ENCODE data around the gene RAD51D. TPM values are rescaled to one million over a fixed set of nuclear protein-coding genes. Genes with fewer than 3 reads are reported as not detected.
A peak's percentile ranks its signal among the peaks of the same experiment; 100 is the strongest.
"Not testable (repeated sequence)": the region's sequence is repeated elsewhere in the genome, so short reads cannot be mapped to it uniquely, and the experiment has no call there.

Gene RAD51D
- polyA plus RNA-seq, 5 donors, result 13.6 to 17.0 (median 16.6) TPM

DNA sequence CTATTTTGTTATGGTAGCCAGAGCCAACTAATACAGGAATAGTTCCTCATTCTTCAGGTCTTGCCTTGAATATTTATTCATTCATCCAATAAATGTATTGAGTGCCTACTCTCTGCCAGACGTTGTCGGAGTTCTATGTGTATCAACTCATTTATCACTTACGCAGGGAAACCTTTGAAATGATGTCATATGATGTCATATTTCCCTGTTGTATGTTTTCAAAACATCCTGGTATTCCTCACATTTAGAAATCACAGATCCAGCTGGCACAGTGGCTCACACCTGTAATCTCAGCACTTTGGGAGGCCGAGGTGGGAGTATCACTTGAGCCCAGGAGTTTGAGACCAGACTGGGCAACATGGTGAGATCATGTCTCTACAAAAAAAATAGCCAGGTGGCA is 25.2 kb upstream of the RAD51D start:
- DNase-seq, result no peak

DNA sequence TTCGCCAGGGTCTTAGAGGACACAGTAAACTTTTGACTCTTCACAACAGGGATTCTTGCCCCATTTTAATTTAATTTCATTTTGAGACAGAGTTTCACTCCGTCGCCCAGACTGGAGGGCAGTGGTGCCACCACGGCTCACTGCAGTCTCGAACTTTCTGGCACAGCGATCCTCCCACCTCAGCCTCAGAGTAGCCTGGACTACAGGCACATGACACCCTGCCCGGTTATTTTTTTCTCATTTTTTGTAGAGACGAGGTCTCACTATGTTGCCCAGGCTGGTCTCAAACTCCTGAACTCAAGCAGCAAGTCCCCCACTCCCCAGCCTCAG is 22.8 kb upstream of the RAD51D start:
- no peak for DNase-seq

DNA sequence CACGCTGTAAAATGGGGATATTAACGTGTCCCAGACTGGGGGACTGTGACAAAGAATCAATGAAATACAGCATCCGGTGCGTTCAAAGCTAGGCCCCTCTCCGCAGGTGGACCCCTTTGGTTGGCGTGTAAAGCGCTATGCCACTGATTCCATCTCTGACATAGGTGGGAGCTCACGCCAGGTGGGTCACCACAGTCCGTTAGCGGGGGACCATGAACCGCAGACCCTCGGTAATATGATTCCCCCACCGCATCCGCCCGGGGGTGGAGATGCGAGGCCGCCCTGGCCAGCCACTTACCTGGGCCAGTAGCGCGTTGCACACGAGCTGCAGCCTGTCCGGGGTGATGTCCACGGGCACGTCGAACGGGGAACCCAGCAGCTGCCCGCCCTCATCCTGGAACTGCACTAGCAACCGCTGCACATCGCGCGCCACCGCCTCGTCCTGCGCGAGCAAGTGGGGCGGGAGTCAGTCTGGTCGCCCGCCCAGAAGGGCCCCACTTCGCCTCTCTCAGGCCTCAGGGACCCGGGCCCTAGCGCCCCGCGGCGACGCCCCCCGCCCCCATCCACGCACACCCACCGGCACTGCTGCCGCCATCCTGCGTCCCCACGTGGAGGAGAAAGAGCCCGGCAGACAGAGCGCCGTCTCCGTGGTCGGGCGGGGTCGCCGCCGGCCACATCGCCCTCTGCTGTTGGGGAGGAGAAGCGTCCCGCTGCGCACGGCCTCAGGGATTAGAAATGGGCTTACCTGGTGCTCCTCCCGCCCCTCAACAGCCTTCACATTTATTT is 22.2 kb upstream of the RAD51D start, which contains the start of gene NLE1:
Gene NLE1, minus strand, starts transcription at position 623 of the 786 bp plus-strand sequence. Its CDS starts 28 bp downstream, at position 595.
- DNase-seq, result peak; percentile 72 to 73

GRCh38 chr17:35138218-35138617 is 18.6 kb upstream of the RAD51D start:
- DNase-seq, result no peak

DNA sequence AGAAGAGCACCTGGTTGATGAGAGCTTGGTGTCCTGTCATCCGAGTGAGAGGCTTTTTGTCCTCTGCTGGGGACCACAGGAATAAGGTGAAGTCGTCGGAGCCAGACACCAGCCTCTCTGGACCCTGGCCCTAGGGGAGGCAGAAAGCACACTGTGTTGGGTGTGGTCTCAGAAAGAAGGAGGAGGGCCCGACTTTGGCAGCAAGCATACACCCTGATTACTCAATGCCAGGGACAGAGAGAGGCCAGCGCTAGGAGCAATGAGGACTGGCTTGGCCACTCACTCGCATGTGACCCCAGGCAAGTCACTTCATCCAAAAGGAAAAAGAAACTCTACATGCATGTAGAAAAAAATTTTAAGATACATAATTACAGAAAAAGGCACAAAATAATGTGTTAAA is 15.7 kb upstream of the RAD51D start:
- no peak for DNase-seq

DNA sequence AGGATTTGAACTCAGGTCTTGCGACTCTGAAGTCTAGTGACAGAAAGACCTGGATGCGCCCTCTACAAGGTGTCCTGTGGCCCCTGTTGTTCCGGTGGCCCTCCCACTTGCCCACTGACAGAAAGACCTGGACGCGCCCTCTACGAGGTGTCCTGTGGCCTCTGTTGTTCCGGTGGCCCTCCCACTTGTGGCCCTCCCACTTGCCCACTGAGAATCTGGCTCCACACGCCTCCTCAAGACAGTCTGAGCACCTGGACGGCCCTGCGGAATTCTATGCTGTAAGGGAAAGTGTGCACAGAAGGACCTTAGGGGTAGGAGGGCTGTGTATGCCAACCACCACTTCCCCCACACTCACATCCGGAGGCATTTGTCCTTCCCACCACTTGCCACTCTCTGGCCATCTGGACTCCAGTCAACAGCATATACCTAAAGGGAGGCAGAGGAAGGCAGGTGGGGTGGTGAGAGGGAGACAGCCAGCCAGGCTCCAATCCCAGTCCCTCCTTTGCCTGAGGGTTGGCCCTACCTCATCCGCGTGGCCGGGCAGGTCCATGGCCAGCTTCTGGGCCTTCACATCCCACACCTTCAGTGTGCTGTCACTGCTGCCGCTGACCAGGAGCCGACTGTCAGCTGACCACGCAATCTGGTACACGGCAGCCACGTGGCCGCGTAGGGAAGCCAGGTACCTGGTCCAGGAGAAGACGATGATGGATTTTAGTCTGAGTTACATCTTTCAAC is 13.3 kb upstream of the RAD51D start:
- DNase-seq, result no peak

DNA sequence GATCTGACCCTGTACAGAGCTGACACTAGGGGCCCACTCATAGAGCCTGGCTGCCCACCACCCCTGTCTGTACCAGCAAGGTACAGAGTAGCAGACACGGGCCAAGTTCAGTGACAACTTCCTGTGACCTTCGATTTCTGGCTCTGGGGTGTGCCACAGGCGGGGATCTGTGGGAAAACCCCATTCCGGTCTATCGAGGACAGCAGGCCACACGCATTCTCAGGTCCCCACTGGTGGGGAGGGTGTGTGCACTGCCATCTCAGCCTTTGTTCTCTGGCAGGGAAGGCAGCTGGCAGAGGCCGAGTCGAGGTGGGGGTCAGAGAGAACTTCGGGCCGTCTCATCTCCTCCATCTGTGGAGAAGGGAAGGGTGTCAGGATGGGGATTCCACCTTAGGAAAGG is 12.4 kb upstream of the RAD51D start:
- no peak for DNase-seq

GRCh38 chr17:35130392-35130791 is 10.7 kb upstream of the RAD51D start:
- no peak for DNase-seq

DNA sequence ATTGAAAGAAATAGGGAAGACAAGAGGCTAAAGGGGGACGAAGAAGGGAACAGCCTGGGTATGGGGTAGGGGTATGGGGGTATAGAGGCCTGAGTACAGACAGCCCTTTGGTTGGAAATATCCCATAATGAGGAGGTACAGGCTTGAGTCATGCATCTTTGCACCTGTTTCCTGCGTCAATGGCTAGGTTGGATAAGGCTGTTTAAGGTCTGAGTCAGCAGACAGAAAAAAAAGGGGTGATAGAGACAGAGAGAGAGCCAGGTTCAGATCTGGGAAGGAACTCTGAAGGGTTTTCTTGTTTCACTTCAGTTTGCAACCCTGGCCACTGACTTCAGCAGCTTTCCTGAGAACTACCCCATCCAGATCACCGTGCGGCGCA is 10.3 kb upstream of the RAD51D start:
- no peak for DNase-seq

DNA sequence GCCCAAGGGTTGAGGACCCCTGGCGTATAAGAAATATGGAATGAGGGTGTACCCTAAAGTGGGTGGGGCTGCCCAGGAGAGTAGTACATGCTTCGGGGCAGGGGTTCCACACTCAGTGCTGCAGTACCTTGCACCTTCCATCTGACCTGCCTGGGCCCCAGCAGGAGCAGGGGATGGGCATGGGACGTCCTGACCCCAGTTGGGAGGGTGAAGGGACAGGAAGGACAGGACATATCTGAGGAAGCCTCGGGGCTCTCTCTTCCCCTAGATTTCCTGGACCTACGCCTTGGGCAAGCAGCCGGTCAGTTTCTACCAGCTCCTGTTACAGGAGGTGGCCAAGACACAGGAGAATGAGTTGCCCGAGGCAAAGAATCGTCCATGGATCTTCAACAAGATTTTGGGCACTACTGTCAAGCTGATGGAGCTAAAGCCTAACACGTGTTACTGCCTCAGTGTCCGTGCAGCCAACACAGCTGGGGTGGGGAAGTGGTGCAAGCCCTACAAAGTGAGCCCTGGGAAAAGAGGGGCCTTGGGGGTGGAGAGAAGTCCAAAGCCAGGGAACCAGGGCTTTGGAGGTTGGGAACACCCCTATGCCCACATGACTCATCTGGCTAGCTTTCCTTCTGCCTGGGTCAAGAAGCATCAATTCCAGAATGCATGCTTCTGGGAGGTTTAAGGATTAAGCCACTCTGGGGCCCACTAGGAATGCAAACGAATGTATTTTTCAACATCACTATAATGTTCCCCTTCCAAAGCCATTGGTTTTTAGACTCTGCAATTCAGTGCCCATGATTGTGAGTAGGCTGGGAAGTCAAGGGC is 9.7 kb upstream of the RAD51D start:
- no peak for DNase-seq

GRCh38 chr17:35127751-35128514 is 8.3 kb upstream of the RAD51D start:
- peak; percentile 95 to 97 for DNase-seq

DNA sequence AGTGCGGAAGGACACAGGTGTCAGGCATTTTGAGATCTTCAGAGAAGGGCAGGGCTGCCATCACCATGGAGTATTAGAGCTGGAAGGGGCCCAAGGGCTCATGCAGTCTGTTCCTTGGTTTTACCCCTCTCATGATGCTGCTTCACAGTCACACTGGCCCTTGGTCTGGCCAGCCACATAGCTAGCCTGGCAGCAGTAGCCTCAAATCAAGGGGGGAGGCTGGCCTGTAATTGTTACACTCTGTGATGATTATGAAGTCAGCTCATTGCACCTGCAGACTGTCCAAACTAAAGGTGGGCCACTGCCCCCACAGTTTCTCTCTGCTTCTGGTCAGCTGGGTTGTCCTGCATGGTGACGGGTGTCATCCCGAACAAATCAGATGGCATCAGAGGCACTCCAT is 1.7 kb upstream of the RAD51D start, which contains the start of gene FNDC8:
Gene FNDC8, plus strand, starts transcription at position 301 of the 400 bp plus-strand sequence. Its CDS starts 79 bp downstream, at position 380.
- DNase-seq, result no peak

- no peak for DNase-seq
These were observed 1.7 kb downstream of the RAD51D start for GRCh38 chr17:35117984-35118383.

DNA sequence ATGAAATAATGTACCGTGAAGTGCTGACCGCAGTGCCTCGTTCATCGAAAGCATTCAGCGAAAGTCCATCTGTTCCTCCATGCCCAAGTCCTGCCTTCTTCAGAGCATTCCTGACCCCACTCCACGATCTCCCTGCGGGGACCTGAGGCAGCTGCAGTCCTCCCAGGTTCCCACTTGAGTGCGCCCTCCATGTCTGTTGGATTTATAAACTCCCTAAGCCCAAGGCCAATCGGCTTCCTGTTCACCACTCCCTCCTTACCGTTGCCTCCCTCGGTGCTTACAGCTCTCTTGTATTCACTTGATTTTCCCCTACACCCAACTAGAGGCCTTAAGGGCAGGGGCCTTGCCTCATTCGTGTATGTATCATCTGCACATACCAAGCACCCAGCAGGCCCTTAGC is 2.8 kb downstream of the RAD51D start:
- DNase-seq, result no peak

GRCh38 chr17:35110791-35111190 is 8.9 kb downstream of the RAD51D start:
- not testable (repeated sequence) for DNase-seq

DNA sequence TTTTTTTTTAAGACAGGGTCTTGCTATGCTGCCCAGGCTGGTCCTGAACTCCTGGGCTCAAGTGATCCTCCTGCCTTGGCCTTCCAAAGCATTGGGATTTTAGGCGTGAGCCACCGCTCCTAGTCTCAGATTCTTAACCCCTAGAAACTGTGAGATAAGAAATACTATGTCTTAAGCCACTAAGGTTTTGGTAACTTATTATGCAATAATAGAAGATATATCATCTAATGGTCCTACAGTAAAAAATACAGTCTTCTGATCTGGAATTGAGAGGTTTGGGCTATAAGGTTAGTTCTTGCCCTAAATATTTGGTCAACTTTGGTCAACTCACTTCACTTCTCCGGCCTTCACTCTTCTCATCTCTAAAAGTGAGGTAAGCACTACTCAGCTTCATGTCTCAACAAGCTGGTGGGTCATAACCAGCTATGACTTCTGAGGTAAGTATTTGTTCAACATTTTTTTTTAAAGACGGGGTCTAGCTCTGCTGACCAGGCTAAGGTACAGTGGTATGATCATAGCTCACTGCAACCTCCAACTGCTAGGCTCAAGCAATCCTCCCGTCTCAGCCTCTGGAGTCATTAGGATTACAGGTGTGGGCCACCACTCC is 14.7 kb downstream of the RAD51D start:
- no peak for DNase-seq

DNA sequence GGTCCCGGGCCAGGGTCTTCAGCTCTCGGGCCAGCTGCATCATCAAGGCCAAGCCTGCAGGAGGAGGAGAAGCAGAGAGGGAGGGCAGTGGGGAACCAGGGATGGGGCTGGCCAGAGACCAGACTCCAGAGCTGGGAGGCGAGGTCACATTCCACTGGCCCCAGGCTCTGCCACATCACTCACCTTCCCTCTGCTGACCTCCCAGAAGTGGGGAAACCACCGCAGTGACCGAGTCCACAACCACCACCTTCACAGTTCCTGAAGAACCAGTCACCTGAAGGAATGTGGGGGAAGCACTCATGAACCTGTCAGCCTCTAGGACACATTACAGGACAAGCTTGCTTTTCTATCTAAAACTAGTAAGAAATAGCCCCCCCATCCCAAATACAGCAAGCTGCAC is 16.4 kb downstream of the RAD51D start:
- no peak for DNase-seq

GRCh38 chr17:35101725-35102124 is 17.9 kb downstream of the RAD51D start:
- DNase-seq, result no peak

DNA sequence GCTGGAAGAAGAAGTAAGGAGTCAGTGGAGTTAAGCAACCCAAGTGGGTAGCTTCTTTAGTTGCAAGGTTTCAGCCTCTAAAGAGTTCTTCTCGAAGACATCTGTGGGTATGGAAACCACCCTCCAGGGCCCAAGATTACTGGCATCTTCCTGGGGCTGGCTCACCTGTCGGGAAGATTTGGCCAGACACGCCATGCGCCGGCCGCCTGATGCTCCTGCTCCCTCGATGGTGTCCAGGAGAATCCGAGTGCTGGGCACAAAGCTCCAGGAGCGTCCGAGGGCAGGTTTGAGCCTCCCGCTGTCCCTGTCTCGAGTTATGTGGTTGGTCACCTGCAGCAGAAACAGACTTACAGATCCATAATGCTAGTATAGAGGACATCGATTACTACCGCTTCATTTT is 18.6 kb downstream of the RAD51D start:
- DNase-seq, result no peak

GRCh38 chr17:35099908-35100307 is 19.8 kb downstream of the RAD51D start:
- no peak for DNase-seq

GRCh38 chr17:35097776-35098175 is 21.9 kb downstream of the RAD51D start:
- DNase-seq, result no peak
